ENCODE results near the gene CALN1. TPM values are rescaled to one million over a fixed set of nuclear protein-coding genes. Genes with fewer than 3 reads are reported as not detected.
A peak's percentile ranks its signal among the peaks of the same experiment; 100 is the strongest.

The CALN1 gene
- polyA plus RNA-seq, 3 donors: under 0.01 TPM; not detected in 2

- H4K20me1 ChIP-seq (ENCODE audit: insufficient read depth, low read length): no peaks in the 10 kb centered on the region
- Mint-ChIP-seq H3K36me3 (no peaks in the 10 kb centered on the region), H3K4me1 (no peaks in the 10 kb centered on the region), H3K9me3 (peaks cover 0 to 4% (median under 1%) of the 10 kb centered on the region in 7 donors), H3K27ac (no peak overlapping the region), H3K27me3 (ENCODE audit: low read depth in 3 of 3) (peaks cover 0 to 5% (median 1%) of the 10 kb centered on the region in 3 donors), H3K4me3 (no peak overlapping the region)
- H3K9ac ChIP-seq (ENCODE audit: insufficient read depth, low read length, poor library complexity, severe bottlenecking): no peak overlapping the region
- H3K4me1 ChIP-seq (ENCODE audit: control insufficient read depth in 1 of 2, insufficient read depth in 2 of 2, low read length in 2 of 2): no peaks in the 10 kb centered on the region
- no peak for DNase-seq
- TF ChIP-seq CTCF (IDR thresholded peaks at IDR 0.05): no peak
- H3K9me3 ChIP-seq (replicated peaks in 1 of 2; ENCODE audit: control insufficient read depth in 1 of 2, insufficient read depth in 1 of 2, low read length in 2 of 2): no peaks in the 10 kb centered on the region
- WGBS (ENCODE audit: insufficient coverage): 47% methylated on average over 3 of the region's 5 CpGs
- H3K4me3 ChIP-seq (replicated peaks in 1 of 3; ENCODE audit: low read depth in 2 of 3, low read length in 3 of 3): no peak overlapping the region
- no peaks in the 10 kb centered on the region for H3K36me3 ChIP-seq (replicated peaks in 1 of 2; ENCODE audit: control insufficient read depth in 1 of 2, insufficient read depth in 2 of 2, low read length in 2 of 2)
- intact Hi-C loops (cut with micrococcal nuclease): no loop called here
- no peak overlapping the region for H3K4me2 ChIP-seq (replicated peaks; ENCODE audit: extremely low read depth, low read length, poor library complexity, severe bottlenecking)
- no peak overlapping the region for H2AFZ ChIP-seq (ENCODE audit: insufficient read depth, low read depth, low read length, poor library complexity, severe bottlenecking)
- H3K79me2 ChIP-seq (ENCODE audit: insufficient read depth, low read length): no peaks in the 10 kb centered on the region
- H3K27me3 ChIP-seq (ENCODE audit: control insufficient read depth in 2 of 2, insufficient read depth in 2 of 2, low read length in 2 of 2): no peaks in the 10 kb centered on the region
- H3K27ac ChIP-seq (ENCODE audit: low read depth in 1 of 2, low read length in 2 of 2): no peak overlapping the region
Measured at GRCh38 chr7:72325561-72325960, 86.6 kb downstream of the CALN1 start.

GRCh38 chr7:72321637-72322036 is 90.5 kb downstream of the CALN1 start:
- intact Hi-C loops (cut with micrococcal nuclease): no loop called here
- no peaks in the 10 kb centered on the region for H3K9me3 ChIP-seq (replicated peaks in 1 of 2; ENCODE audit: control insufficient read depth in 1 of 2, insufficient read depth in 1 of 2, low read length in 2 of 2)
- no peak overlapping the region for H3K4me3 Mint-ChIP-seq
- H3K27ac ChIP-seq (ENCODE audit: low read depth in 1 of 2, low read length in 2 of 2): no peak overlapping the region
- H3K9ac ChIP-seq (ENCODE audit: insufficient read depth, low read length, poor library complexity, severe bottlenecking): no peak overlapping the region
- H3K36me3 Mint-ChIP-seq: no peaks in the 10 kb centered on the region
- H3K4me1 Mint-ChIP-seq: no peaks in the 10 kb centered on the region
- no peak overlapping the region for H2AFZ ChIP-seq (ENCODE audit: insufficient read depth, low read depth, low read length, poor library complexity, severe bottlenecking)
- H3K79me2 ChIP-seq (ENCODE audit: insufficient read depth, low read length): no peaks in the 10 kb centered on the region
- no peak for DNase-seq
- no peak overlapping the region for H3K4me2 ChIP-seq (replicated peaks; ENCODE audit: extremely low read depth, low read length, poor library complexity, severe bottlenecking)
- 66% methylated on average over 3 of the region's 7 CpGs for WGBS (ENCODE audit: insufficient coverage)
- H3K4me1 ChIP-seq (ENCODE audit: control insufficient read depth in 1 of 2, insufficient read depth in 2 of 2, low read length in 2 of 2): no peaks in the 10 kb centered on the region
- H3K9me3 Mint-ChIP-seq: peaks cover 0 to 8% (median 5%) of the 10 kb centered on the region in 7 donors
- H3K4me3 ChIP-seq (replicated peaks in 1 of 3; ENCODE audit: low read depth in 2 of 3, low read length in 3 of 3): no peak overlapping the region
- no peaks in the 10 kb centered on the region for H3K27me3 ChIP-seq (ENCODE audit: control insufficient read depth in 2 of 2, insufficient read depth in 2 of 2, low read length in 2 of 2)
- no peak for TF ChIP-seq CTCF (IDR thresholded peaks at IDR 0.05)
- peaks cover 0 to 8% (median 5%) of the 10 kb centered on the region in 3 donors for H3K27me3 Mint-ChIP-seq (ENCODE audit: low read depth in 3 of 3)
- no peaks in the 10 kb centered on the region for H4K20me1 ChIP-seq (ENCODE audit: insufficient read depth, low read length)
- peak overlapping the region in 1 of 7 donors; percentile 33 for H3K27ac Mint-ChIP-seq
- no peaks in the 10 kb centered on the region for H3K36me3 ChIP-seq (replicated peaks in 1 of 2; ENCODE audit: control insufficient read depth in 1 of 2, insufficient read depth in 2 of 2, low read length in 2 of 2)

All from CD14-positive monocyte (primary cell).